Measurements from ENCODE around the gene RNF144B.
"Not testable (repeated sequence)": the region's sequence is repeated elsewhere in the genome, so short reads cannot be mapped to it uniquely, and the experiment has no call there.

Gene RNF144B

GRCh38 chr6:18387061-18387721 is at the start of gene RNF144B:
Gene RNF144B (plus strand): TSS chr6:18387350. CDS start chr6:18399535, 12,185 bp downstream.
- DNase-seq = peak; percentile 56

GRCh38 chr6:18339599-18339998 is 47.6 kb upstream of the RNF144B start:
- DNase-seq = no peak

DNA sequence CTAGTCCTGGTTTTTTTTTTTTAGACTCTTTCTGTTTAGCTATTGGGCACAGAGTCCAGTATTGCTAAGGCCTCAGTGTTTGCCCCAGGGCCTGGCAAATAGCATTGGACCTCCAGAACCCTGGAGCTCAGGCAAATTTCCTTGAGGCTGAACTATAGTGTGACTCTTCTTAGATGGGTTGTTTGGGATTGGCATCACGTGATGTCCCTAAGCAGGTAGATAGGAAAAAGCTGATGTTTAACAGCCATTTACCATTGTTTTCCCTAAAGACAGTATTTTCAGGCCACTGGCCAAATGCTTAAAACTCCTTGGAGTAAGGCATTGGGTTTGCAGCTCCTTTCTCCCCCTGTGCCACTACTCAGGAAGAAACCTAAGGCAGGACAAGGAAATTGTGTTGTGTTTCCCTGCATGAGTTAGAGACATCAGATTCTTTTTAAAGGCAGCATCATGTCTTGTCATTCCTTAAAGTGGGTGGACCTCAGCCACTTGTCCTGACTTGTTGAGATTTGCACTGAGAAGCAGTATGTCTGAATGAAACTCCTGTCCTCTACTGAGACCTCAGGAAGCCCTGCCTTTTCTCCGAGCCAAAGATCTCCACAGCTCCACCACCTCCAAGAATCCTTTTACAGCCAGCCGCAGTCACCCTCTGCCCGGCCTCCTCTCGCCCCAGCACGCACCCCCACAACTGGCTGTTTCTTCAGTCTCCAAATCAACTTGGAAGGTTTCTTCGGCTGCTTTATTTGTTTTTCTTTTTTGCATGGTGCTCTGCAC is 46.2 kb upstream of the RNF144B start:
- no peak for DNase-seq

DNA sequence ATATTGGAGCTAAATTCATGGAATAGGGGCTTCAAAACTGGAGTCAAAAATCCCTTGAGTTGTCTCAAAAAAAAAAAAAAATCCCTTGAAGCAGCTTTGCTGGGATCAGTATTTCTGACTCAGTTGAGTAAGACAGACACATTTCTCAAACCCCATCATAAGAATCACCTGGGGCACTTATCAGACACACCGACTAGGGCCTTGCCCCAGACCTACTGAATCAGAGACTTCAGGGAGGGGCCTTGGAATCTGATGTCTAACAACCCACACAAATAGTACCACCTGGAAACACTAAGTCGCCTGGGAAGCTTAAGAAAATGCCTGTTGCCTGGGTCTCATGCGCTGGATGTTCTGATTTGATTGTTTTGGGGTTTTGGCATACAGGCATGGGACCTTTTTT is 44.9 kb upstream of the RNF144B start:
- DNase-seq = no peak

- DNase-seq = no peak
Observed at GRCh38 chr6:18343741-18344140, 43.4 kb upstream of the RNF144B start.

- DNase-seq = no peak
Observed at GRCh38 chr6:18347021-18347577, 40.1 kb upstream of the RNF144B start.

GRCh38 chr6:18347866-18348265 is 39.3 kb upstream of the RNF144B start:
- DNase-seq = no peak

- no peak for DNase-seq
Observed at GRCh38 chr6:18349386-18349785, 37.8 kb upstream of the RNF144B start.

- no peak for DNase-seq
Observed at GRCh38 chr6:18350271-18350670, 36.9 kb upstream of the RNF144B start.

DNA sequence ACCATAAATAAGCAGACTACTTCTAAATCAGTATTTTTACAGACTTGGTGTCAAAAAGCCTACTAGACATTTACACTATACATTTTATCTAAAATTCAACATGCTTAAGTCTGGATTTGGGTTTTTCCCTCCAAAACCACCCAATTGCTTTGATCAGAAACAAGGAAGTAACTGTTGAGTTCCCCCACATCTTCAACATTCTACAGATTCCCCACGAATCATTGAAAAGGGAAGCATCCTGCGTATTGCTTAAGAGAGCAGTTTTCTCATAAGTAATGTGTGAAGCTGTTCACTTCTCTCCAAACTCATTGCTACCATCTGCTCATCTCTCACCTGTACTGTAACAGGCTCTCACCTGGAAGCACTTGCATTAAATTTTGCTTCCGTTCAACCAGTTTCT is 36.4 kb upstream of the RNF144B start:
- DNase-seq = no peak

- no peak for DNase-seq
Observed at GRCh38 chr6:18352001-18352400, 35.1 kb upstream of the RNF144B start.

GRCh38 chr6:18352842-18353241 is 34.3 kb upstream of the RNF144B start:
- no peak for DNase-seq

- no peak for DNase-seq
Observed at GRCh38 chr6:18353251-18353650, 33.9 kb upstream of the RNF144B start.

DNA sequence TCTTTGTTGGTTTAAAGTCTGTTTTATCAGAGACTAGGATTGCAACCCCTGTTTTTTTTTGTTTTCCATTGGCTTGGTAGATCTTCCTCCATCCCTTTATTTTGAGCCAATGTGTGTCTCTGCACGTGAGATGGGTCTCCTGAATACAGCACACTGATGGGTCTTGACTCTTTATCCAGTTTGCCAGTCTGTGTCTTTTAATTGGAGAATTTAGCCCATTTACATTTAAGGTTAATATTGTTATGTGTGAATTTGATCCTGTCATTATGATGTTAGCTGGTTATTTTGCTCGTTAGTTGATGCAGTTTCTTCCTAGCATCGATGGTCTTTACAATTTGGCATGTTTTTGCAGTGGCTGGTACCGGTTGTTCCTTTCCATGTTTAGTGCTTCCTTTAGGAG is 29.6 kb upstream of the RNF144B start:
- not testable (repeated sequence) for DNase-seq

DNA sequence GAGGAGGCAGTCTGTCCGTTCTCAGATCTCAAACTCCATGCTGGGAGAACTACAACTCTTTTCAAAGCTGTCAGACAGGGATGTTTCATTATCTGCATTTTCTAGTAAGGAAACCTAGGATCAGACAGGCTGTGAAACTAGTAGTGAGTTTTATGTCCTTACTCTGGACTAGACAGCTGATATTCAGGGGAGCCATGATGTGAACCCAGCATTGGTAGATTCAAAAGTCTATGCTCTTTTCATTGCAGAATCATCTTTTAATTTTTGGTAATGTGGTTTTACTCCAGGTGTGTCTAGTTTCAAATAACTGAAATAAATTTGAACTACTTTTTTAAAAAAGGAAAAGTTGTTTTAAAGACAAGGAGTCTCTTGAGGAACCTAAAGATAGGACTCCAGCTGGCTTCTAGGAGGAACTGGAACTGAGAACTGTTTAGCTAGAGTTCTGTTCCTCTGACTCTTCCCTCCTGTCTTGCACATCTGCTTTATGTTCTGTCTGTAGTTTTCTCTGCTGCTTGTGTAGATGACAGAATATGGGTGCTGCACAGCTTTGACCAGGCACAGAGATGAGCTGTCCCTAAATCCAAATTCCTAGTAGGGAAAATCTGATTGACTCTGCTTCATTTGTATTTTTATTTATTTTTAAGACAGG is 27.8 kb upstream of the RNF144B start:
- no peak for DNase-seq

DNA sequence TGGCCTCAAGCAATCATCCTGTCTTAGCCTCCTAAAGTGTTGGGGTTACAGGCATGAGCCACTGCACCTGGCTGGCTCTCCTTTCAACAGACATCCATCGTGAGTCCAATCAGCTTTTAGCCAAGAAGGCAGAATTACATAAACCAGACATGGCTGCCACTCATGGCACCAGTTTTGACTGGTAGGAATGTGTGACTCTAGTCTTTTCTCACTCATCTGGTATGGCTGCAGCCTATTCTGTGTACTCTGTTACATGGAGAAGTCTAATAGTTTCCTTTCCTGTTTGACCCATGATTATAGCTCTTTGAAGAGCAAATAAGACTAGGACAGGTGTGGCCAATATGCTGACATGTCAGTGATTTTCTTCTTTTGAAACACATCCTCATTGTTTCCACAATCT is 27.0 kb upstream of the RNF144B start:
- no peak for DNase-seq

DNA sequence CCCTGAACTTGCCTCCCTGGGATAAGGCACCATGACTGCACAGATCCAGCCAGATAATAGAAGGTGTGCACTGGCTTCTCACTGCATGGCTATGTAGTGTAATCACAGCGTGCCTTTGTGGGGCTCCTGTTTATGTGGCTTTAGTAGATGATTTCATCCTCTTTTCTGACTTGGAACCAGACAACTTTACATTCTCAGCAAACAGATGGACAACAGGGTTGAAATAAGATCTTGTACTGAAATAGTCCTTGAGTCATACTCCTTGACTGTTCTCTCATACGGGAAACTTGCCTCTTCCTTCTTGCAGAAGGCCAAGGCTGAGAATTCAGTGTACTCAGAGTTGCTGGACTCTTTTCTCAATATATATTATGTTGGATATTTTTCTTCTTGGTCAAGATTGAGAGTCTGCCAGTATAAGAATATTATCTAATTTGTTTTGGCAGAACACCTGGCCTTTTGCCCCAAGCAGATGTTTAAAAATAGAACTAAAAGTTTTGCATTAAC is 25.0 kb upstream of the RNF144B start:
- no peak for DNase-seq

DNA sequence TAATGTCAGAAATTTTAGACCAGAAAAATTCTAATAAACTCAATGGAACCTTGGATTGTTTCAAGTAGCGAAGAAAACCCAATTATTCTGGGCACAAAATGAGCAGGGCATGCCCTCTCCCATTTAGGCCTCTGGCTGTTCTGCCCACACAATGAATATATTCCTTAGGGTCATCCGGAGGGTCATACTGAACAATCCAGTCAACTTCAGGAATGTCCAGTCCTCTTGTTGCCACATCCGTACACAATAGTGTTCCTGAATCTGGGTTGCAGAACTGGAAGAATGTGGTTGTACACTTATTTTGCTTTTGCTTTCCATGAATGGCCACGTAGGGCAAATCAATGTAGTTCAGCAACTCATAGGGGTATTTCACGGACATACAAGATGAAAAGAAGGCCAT is 23.4 kb upstream of the RNF144B start:
- no peak for DNase-seq

DNA sequence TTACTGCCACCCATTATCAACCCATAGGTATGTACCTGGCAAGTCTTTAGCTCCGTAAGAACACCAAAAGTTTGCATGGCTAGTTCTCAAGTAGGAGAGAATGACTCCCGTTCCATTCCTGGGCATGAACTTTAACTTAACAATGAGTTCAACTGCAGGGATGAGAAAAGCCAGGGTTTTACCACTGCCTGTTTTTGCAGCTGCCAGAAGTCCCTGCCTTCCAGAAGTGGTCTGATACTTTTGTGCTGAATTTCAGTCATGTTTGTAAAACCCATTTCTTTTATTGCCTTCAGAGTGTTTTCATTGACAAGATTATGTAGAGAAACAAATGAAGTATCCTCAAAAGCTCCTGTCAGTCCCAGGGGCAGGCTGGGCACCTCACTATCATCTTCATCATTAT is 22.6 kb upstream of the RNF144B start:
- DNase-seq = not testable (repeated sequence)

DNA sequence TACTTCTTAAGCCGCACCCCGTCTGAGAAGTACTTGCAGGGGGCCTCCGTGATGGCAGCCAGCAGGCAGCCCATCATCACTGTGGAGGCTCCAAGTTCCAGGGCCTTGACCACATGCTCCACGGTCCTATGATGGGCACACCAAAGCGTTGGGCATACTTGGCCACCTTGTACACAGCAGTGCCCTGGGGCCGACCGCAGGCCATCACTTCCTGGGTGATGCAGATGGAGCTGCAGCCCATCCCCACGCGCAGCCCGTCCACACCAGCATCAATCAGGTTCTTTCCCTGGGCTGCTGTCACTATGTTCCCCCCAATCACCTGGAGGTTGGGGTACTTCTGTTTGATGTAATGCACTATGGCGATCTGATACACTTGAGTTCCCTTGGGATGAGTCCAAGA is 19.8 kb upstream of the RNF144B start:
- DNase-seq = no peak

DNA sequence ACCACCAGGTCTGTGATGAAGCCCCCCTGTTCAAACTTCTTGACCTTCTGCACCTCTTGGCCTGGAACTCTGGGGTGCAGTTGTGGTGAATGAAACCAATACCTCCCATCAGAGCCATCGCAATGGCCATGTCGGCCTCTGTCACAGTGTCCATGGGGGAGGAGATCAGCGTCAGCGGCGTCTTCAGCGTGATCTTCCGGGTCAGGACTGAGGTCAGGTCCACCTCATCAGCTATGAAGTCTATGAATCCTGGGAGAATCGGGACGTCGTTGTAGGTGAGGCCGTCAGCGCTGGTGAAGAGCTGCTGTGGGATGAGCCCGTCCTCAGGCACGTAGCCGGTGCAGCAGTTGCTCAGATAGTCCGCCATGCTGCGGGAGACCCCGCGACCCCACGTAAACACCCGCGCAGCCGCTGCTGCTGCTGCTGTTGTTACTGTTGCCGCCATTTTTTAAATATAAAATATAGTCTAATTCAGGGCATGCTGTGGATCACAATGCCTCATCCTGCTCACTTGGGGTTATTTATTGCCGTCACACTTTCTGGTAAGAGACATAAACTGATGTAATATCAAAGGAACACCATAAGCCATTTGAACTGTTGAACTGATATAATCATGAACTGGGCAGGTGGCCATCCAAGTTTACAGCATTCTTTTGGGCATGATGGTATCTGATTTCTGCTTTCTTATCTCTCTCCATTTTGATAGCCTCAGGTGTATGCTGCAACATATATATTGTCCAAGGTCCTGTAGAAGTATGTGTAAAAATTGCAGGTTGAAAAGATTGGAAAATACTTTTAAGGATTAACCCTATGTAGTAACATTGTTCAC is 18.7 kb upstream of the RNF144B start:
- DNase-seq = no peak

DNA sequence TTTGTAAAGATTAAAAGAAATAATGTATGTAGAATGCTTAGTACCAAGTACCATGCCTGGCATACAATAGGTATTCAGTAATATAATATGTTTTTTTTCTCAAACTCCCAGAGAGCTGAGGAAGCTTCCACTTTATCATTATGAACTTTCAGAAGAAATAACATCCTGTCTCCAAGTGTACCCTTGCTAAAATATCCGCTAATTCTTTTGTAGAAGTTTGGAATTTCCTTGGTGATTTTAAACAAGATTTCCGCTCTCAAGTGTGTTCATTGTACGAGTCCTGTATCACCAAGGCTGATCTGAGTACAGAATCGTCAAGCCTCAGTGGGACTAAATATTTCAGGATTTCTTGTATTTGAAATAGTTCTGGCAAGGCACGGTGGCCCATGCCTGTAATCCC is 16.1 kb upstream of the RNF144B start:
- DNase-seq = no peak

GRCh38 chr6:18371656-18372055 is 15.5 kb upstream of the RNF144B start:
- DNase-seq = no peak
